HepG2 (cell line): ENCODE measurements around the gene ERCC4. TPM values are rescaled to one million over a fixed set of nuclear protein-coding genes. Genes with fewer than 3 reads are reported as not detected.

Experiments
- ATAC-seq: fragments of 200-7000 bp; cut with Tn5 transposase; 3 replicates; pipeline ENCODE4 v1.9.1; 2020; ENCODE audit warnings: mild to moderate bottlenecking, moderate library complexity
- BruUV-seq: library from RNA; stranded (reverse); fragments of 400-500 nt; replicated peaks from 2 replicates; lab custom pipeline; 2021; lab: Mats Ljungman, UMichigan
- CTCF ChIA-PET: fragments of 300-600 bp; formaldehyde crosslinking; extraction: SDS; loops from one replicate; lab custom pipeline; 2021; ENCODE audit warnings: low total read pairs, inconsistent platforms, low intra/inter-chr PET ratio; lab: Yijun Ruan, JAX
- POLR2A ChIA-PET: fragments of 350-600 bp; sonication (Branson Sonifier 250); formaldehyde crosslinking; loops from one replicate; lab custom pipeline; 2020; ENCODE audit warnings: antibody characterized with exemption, inconsistent platforms; lab: Yijun Ruan, JAX
- DNase-seq: peaks from one replicate; pipeline ENCODE4 v3.0.0-alpha.2; 2015; ENCODE audit warnings: low spot score
- FAIRE-seq: peaks from 3 replicates; lab custom pipeline; 2011; peaks lifted over from hg19 to GRCh38; lab: Jason Lieb, UNC
- H2AFZ ChIP-seq: one replicate; pipeline ENCODE4 v1.6.1; 2011; ENCODE audit warnings: low read length, inconsistent platforms
- H3K27ac ChIP-seq: fragments of 300-600 bp; 3 replicates; pipeline ENCODE4 v1.8.0; 2011; ENCODE audit warnings: mixed run types, mild to moderate bottlenecking, mixed read lengths, low read length, inconsistent platforms; ENCODE audit not compliant: insufficient read depth; ENCODE audit errors: extremely low read length
- H3K27me3 ChIP-seq, 2 experiments: fragments of 200-600 bp in 1 of 2; 2 replicates in 1 of 2; 3 replicates in 1 of 2; pipeline versions ENCODE4 v1.6.0 to v1.8.0; 2011; ENCODE audit warnings: low read length in 2 of 2, mild to moderate bottlenecking in 2 of 2, moderate library complexity in 2 of 2, inconsistent platforms in 1 of 2; ENCODE audit not compliant: insufficient read depth in 2 of 2, control insufficient read depth in 1 of 2
- H3K36me3 ChIP-seq, 2 experiments: fragments of 200-600 bp in 1 of 2; replicated peaks in 1 of 2; 2 replicates in 1 of 2; 3 replicates in 1 of 2; pipeline versions ENCODE4 v1.5.1 to v1.8.0; 2011; ENCODE audit warnings: low read length in 2 of 2, inconsistent platforms in 1 of 2; ENCODE audit not compliant: insufficient read depth in 2 of 2, control insufficient read depth in 1 of 2
- H3K4me1 ChIP-seq: 2 replicates; pipeline ENCODE4 v1.5.1; 2012; ENCODE audit warnings: low read length, inconsistent platforms; ENCODE audit not compliant: insufficient read depth
- H3K4me2 ChIP-seq: 2 replicates; pipeline ENCODE4 v1.6.0; 2011; ENCODE audit warnings: low read depth, low read length, inconsistent platforms
- H3K4me3 ChIP-seq, 3 experiments: fragments of 200-600 bp in 1 of 3; sonication (generic), shearing (Covaris generic) in 1 of 3; replicated peaks in 1 of 3; 2 replicates each; pipeline ENCODE4 v1.5.1; 2011 to 2016; ENCODE audit warnings: low read length in 3 of 3, inconsistent platforms in 2 of 3, low read depth in 2 of 3, mild to moderate bottlenecking in 2 of 3, control low read depth in 1 of 3, mixed read lengths in 1 of 3; ENCODE audit not compliant: insufficient read depth in 1 of 3
- H3K79me2 ChIP-seq: one replicate; pipeline ENCODE4 v1.6.1; 2011; ENCODE audit warnings: low read length, inconsistent platforms; ENCODE audit not compliant: insufficient read depth
- H3K9ac ChIP-seq: 2 replicates; pipeline ENCODE4 v1.6.0; 2011; ENCODE audit warnings: mild to moderate bottlenecking, low read depth, low read length, inconsistent platforms; ENCODE audit not compliant: insufficient read depth
- H3K9me3 ChIP-seq: 2 replicates; pipeline ENCODE4 v1.5.1; 2012; ENCODE audit warnings: mild to moderate bottlenecking, low read length
- H4K20me1 ChIP-seq: 2 replicates; pipeline ENCODE4 v1.6.0; 2011; ENCODE audit warnings: inconsistent platforms, mild to moderate bottlenecking, low read length, moderate library complexity; ENCODE audit not compliant: insufficient read depth
- CEBPG ChIP-seq: IDR thresholded peaks from 2 replicates; pipeline ENCODE4 v1.6.1; 2016
- ELF4 ChIP-seq: sonication (generic); formaldehyde crosslinking; IDR thresholded peaks from 2 replicates; pipeline ENCODE4 v1.5.0; 2020; ENCODE audit warnings: missing genetic modification reagents, mild to moderate bottlenecking, moderate library complexity, borderline replicate concordance
- FOXA3 ChIP-seq: IDR thresholded peaks from 2 replicates; pipeline ENCODE4 v1.6.1; 2016; ENCODE audit warnings: missing genetic modification reagents, missing compliant biosample characterization
- GZF1 ChIP-seq: sonication (generic); formaldehyde crosslinking; IDR thresholded peaks from 2 replicates; pipeline ENCODE4 v1.5.1; 2020; ENCODE audit warnings: mild to moderate bottlenecking, missing genetic modification reagents
- HOXA9 ChIP-seq: sonication (generic); formaldehyde crosslinking; IDR thresholded peaks from 2 replicates; pipeline ENCODE4 v1.8.1; 2022; ENCODE audit warnings: missing genetic modification reagents, mild to moderate bottlenecking, moderate library complexity, borderline replicate concordance
- KAT8 ChIP-seq: IDR thresholded peaks from 2 replicates; pipeline ENCODE4 v1.6.1; 2016; ENCODE audit warnings: missing genetic modification reagents, missing compliant biosample characterization
- NR1H2 ChIP-seq: sonication (generic); formaldehyde crosslinking; IDR thresholded peaks from 2 replicates; pipeline ENCODE4 v1.8.1; 2022; ENCODE audit warnings: low read depth, missing genetic modification reagents, borderline replicate concordance
- POLR2A ChIP-seq, 2 experiments: IDR thresholded peaks; 2 replicates each; pipeline ENCODE4 v1.6.1; 2011; ENCODE audit warnings: low read depth in 2 of 2, low read length in 2 of 2, mild to moderate bottlenecking in 1 of 2, moderate library complexity in 1 of 2; ENCODE audit not compliant: insufficient read depth in 1 of 2
- SALL1 ChIP-seq: sonication (generic); formaldehyde crosslinking; IDR thresholded peaks from 2 replicates; pipeline ENCODE4 v1.8.0; 2022; ENCODE audit warnings: mild to moderate bottlenecking, missing genetic modification reagents
- SRF ChIP-seq: IDR thresholded peaks from 2 replicates; pipeline ENCODE4 v1.6.1; 2011; ENCODE audit warnings: mild to moderate bottlenecking, low read depth, low read length, moderate library complexity
- XRCC5 ChIP-seq: fragments of 200-400 bp; formaldehyde crosslinking; optimal IDR thresholded peaks from 2 replicates; pipeline ENCODE3; 2017; ENCODE audit warnings: mild to moderate bottlenecking, low read length
- ZNF18 ChIP-seq: sonication (generic); formaldehyde crosslinking; IDR thresholded peaks from 2 replicates; pipeline ENCODE4 v1.8.0; 2022; ENCODE audit warnings: mild to moderate bottlenecking, missing genetic modification reagents; ENCODE audit not compliant: insufficient replicate concordance
- ZNF331 ChIP-seq: sonication (generic); formaldehyde crosslinking; IDR thresholded peaks from 2 replicates; pipeline ENCODE4 v1.4.0; 2020; ENCODE audit warnings: missing genetic modification reagents
- ZSCAN9 ChIP-seq: IDR thresholded peaks from 2 replicates; pipeline ENCODE4 v1.6.1; 2016; ENCODE audit warnings: borderline replicate concordance
- WGBS: methylation state at CpG from one replicate; pipeline ENCODE4 v1.1.6; 2017; ENCODE audit warnings: low lambda C conversion rate; 5-methylcytosine and 5-hydroxymethylcytosine counted together
- in situ Hi-C: cut with HindIII; loops from 2 replicates; pipeline ENCODE4 v1.10.0; 2017; ENCODE audit warnings: low pct_unique_long_range_greater_than_20kb; ENCODE audit not compliant: extremely low pct_ligation_motif_present
- intact Hi-C: fragments of 100-400 bp; cut with micrococcal nuclease; formaldehyde crosslinking; loops from one replicate; pipeline ENCODE4 v1.10.0; 2022; ENCODE audit not compliant: unreplicated experiment
- polyA plus RNA-seq, 8 experiments: library from polyadenylated mRNA; depleted of rRNA in 3 of 8; stranded (reverse) in 7 of 8; unstranded in 1 of 8; fragments of >200 nt; fragmentation: Illumina TruSeq in 4 of 8; extraction: Trizol in 4 of 8; gene quantifications; 2 replicates each; pipeline versions ENCODE4 v1.2.1 to v1.2.3, GENCODE V29; 2011 to 2016; ENCODE audit warnings: low read depth in 4 of 8, missing spikeins in 1 of 8, mixed read lengths in 1 of 8; ENCODE audit not compliant: insufficient read depth in 1 of 8
- total RNA-seq, 5 experiments: library from RNA; depleted of rRNA; stranded (reverse); fragments of >200 nt; fragmentation: Illumina TruSeq; extraction: Trizol; gene quantifications; 2 replicates each; pipeline ENCODE4 v1.2.3, GENCODE V29; 2016; ENCODE audit warnings: low read depth in 1 of 5
- TF ChIP-seq, protein P1 (sequence below): IDR thresholded peaks from 2 replicates; pipeline ENCODE4 v1.6.1; 2016; ENCODE audit warnings: missing genetic modification reagents, missing compliant biosample characterization
- TF ChIP-seq, protein P2 (sequence below): IDR thresholded peaks from 2 replicates; pipeline ENCODE4 v1.6.1; 2016

Gene ERCC4
- total and polyA plus RNA-seq, 2 of the 13 experiments (the other 11 are each of a cell fraction or from before 2014, with no cell fraction given) = 5.4 to 15.2 TPM

GRCh38 chr16:13909069-13909468, 10.9 kb upstream of the ERCC4 start:
- ATAC-seq (no peak), FAIRE-seq (no peak), DNase-seq (no peak)
- H3K9ac ChIP-seq = no peak overlapping the region
- no peak overlapping the region for H3K4me3 ChIP-seq
- ChIA-PET CTCF (interaction anchor here (1.6 kb wide), 1 partner anchor 11 kb away, joined by 4 read pairs; the partner anchor contains the start of gene ERCC4), POLR2A (no interaction called here)
- no peak overlapping the region for H3K4me2 ChIP-seq
- in situ Hi-C loops (no loop called here), intact Hi-C loops (no loop called here)
- BruUV-seq = no TSS peak
- no peaks in the 10 kb centered on the region for H3K79me2 ChIP-seq
- H3K27ac ChIP-seq = no peak overlapping the region
- TF ChIP-seq SRF (no peak), POLR2A (IDR thresholded peaks at IDR 0.05; ENCODE audit: insufficient read depth in 1 of 2, low read depth in 2 of 2, low read length in 2 of 2) (no peak), HOXA9 (0 out of 2 replicates have a peak, but pooled peaks have one; percentile 27)
- no peaks in the 10 kb centered on the region for H4K20me1 ChIP-seq
- H3K27me3 ChIP-seq = no peaks in the 10 kb centered on the region
- peaks cover 34% of the 10 kb centered on the region for H3K4me1 ChIP-seq
- no peak overlapping the region for H2AFZ ChIP-seq
- peaks cover 28% of the 10 kb centered on the region for H3K9me3 ChIP-seq
- H3K36me3 ChIP-seq = no peaks in the 10 kb centered on the region
- WGBS = 88% methylated on average over 7 of the region's 7 CpGs

GRCh38 chr16:13909872-13910303, 10.1 kb upstream of the ERCC4 start:
- no peaks in the 10 kb centered on the region for H4K20me1 ChIP-seq
- DNase-seq (peak; percentile 92), FAIRE-seq (peak; percentile 59), ATAC-seq (peak; percentile 89)
- H3K4me2 ChIP-seq = peak overlapping the region; percentile 62
- no TSS peak for BruUV-seq
- POLR2A ChIA-PET = interaction anchor here (1.0 kb wide), 1 partner anchor 10 kb away, joined by 3 read pairs; the partner anchor contains the start of gene ERCC4
- H3K4me1 ChIP-seq = peaks cover 42% of the 10 kb centered on the region
- WGBS = 2% methylated on average over 3 of the region's 3 CpGs
- H3K36me3 ChIP-seq = no peaks in the 10 kb centered on the region
- H3K27ac ChIP-seq = peak overlapping the region; percentile 6
- intact Hi-C loops = no loop called here
- H3K79me2 ChIP-seq = no peaks in the 10 kb centered on the region
- no peak overlapping the region for H2AFZ ChIP-seq
- H3K9ac ChIP-seq = no peak overlapping the region
- in situ Hi-C loops = no loop called here
- peaks cover 27% of the 10 kb centered on the region for H3K9me3 ChIP-seq
- no peaks in the 10 kb centered on the region for H3K27me3 ChIP-seq
- CTCF ChIA-PET = interaction anchor here (1.6 kb wide), 1 partner anchor 10 kb away, joined by 4 read pairs; the partner anchor contains the start of gene ERCC4
- peak overlapping the region in 2 of 3 experiments; percentile 2; a peak in 2 of 6 replicates for H3K4me3 ChIP-seq
- TF ChIP-seq SALL1 (CRISPR knock-in tag) = peak; percentile 29; the same call in 1 of the 2 replicates
- no peak for TF ChIP-seq GZF1 (CRISPR knock-in tag)
- TF ChIP-seq, protein P1, sequence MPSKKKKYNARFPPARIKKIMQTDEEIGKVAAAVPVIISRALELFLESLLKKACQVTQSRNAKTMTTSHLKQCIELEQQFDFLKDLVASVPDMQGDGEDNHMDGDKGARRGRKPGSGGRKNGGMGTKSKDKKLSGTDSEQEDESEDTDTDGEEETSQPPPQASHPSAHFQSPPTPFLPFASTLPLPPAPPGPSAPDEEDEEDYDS (CRISPR knock-in tag) = no peak
- peak; percentile 17; the same call in 1 of the 2 replicates for TF ChIP-seq KAT8 (CRISPR knock-in tag)
- TF ChIP-seq NR1H2 (CRISPR knock-in tag) = no peak
- peak; percentile 66 for TF ChIP-seq FOXA3
- TF ChIP-seq ZNF331 (CRISPR knock-in tag) = no peak
- TF ChIP-seq XRCC5 = no peak
- no peak for TF ChIP-seq ELF4 (CRISPR knock-in tag)
- peak; percentile 45 for TF ChIP-seq ZNF18 (CRISPR knock-in tag)
- TF ChIP-seq ZSCAN9 (CRISPR knock-in tag) = 0 out of 2 replicates have a peak, but pooled peaks have one; percentile 55
- peak; percentile 19; the same call in 1 of the 2 replicates for TF ChIP-seq CEBPG (CRISPR knock-in tag)
- TF ChIP-seq, protein P2, sequence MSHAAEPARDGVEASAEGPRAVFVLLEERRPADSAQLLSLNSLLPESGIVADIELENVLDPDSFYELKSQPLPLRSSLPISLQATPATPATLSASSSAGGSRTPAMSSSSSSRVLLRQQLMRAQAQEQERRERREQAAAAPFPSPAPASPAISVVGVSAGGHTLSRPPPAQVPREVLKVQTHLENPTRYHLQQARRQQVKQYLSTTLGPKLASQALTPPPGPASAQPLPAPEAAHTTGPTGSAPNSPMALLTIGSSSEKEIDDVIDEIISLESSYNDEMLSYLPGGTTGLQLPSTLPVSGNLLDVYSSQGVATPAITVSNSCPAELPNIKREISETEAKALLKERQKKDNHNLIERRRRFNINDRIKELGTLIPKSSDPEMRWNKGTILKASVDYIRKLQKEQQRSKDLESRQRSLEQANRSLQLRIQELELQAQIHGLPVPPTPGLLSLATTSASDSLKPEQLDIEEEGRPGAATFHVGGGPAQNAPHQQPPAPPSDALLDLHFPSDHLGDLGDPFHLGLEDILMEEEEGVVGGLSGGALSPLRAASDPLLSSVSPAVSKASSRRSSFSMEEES = 0 out of 2 replicates have a peak, but pooled peaks have one; percentile 43
